Stimulated activated naive CD8-positive, alpha-beta T cell treated with anti-CD3 and anti-CD28 coated beads, Interleukin-15, Interleukin-2, amounts not matched to agents 100 ng/mL and 50 ng/mL, for 24 hours (primary cell): ENCODE measurements around the gene HDAC5.
"Not testable (repeated sequence)": the region's sequence is repeated elsewhere in the genome, so short reads cannot be mapped to it uniquely, and the experiment has no call there.

ENCODE experiments used
- H3K27ac Mint-ChIP-seq: one replicate; pipeline ENCODE4 v1.8.0; 2021; ENCODE audit warnings: mild to moderate bottlenecking, mixed read lengths
- H3K27me3 Mint-ChIP-seq: one replicate; pipeline ENCODE4 v1.8.0; 2021; ENCODE audit warnings: mixed read lengths
- H3K36me3 Mint-ChIP-seq: one replicate; pipeline ENCODE4 v1.8.0; 2021; ENCODE audit warnings: low read depth, mixed read lengths
- H3K4me1 Mint-ChIP-seq: one replicate; pipeline ENCODE4 v1.8.0; 2021; ENCODE audit warnings: low read depth, mixed read lengths
- H3K4me3 Mint-ChIP-seq: one replicate; pipeline ENCODE4 v1.8.0; 2021; ENCODE audit warnings: mild to moderate bottlenecking, mixed read lengths
- H3K9me3 Mint-ChIP-seq: one replicate; pipeline ENCODE4 v1.8.0; 2021; ENCODE audit warnings: mixed read lengths

HDAC5 gene

DNA sequence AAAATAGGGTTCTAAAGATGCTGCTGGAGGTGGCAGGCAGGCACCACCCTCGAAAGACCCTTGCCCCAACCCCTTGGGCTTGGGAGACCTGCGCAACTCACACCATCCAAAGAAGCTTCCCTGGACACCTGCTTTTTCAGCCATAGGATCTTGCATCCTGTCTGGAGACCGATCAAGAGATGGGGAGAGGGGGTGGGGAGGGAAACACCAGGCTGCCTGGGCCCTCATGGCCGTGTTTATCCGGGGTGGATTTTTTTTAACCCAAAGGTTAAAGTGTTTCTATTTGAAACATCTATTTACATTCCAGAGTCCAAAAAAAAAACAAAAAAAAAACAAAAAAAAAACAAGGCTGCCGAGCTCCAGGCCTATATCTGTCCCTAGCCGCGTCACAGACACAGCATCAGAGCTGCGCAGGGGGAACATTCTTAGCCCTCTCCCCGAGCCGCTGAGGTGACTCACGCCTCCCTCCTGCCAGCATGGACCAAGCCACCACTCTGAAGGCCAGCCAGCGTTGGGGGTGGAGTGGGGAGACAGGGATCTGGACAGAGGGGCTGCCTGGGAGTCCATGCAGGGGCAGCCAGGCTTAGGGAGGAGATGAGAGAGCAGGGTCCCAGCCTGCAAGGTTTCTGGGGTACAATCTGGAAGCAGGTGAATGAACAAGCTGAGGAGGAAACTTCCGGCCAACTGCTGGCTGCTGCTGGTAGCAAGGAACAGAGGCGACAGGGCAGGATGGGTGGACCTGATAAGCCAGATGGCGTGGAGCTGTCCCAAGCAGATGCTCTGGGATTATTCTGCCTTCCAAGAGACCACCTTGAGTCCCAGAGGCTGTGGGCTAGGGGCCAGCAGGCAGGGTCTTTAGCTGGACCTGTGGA, 14.8 kb downstream of the HDAC5 start:
- H3K9me3 Mint-ChIP-seq, result no peaks in the 10 kb centered on the region
- H3K27ac Mint-ChIP-seq, result no peak overlapping the region
- H3K4me3 Mint-ChIP-seq, result no peak overlapping the region
- peaks cover 20% of the 10 kb centered on the region for H3K4me1 Mint-ChIP-seq
- H3K27me3 Mint-ChIP-seq, result no peaks in the 10 kb centered on the region
- H3K36me3 Mint-ChIP-seq, result no peaks in the 10 kb centered on the region

DNA sequence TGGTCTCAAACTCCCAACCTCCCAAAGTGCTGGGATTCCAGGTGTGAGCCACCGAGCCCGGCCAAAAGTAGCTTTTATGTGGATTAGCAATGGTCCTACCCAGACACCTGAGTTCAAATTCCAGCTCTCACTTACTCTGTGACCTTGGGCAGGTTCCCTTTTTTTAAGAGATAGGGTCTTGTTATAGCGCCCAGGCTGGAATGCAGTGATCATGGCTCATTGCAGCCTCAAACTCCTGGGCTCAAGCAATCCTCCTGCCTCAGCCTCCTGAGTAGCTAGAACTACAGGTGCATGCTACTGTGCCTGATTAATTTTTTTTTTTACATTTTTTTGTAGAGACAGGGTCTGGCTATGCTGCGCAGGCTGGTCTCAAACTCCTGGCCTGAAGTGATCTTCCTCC, 16.6 kb downstream of the HDAC5 start:
- H3K4me1 Mint-ChIP-seq, result peaks cover 9% of the 10 kb centered on the region
- H3K27me3 Mint-ChIP-seq, result no peaks in the 10 kb centered on the region
- H3K9me3 Mint-ChIP-seq, result no peaks in the 10 kb centered on the region
- H3K4me3 Mint-ChIP-seq, result no peak overlapping the region
- H3K36me3 Mint-ChIP-seq, result no peaks in the 10 kb centered on the region
- H3K27ac Mint-ChIP-seq, result no peak overlapping the region

DNA sequence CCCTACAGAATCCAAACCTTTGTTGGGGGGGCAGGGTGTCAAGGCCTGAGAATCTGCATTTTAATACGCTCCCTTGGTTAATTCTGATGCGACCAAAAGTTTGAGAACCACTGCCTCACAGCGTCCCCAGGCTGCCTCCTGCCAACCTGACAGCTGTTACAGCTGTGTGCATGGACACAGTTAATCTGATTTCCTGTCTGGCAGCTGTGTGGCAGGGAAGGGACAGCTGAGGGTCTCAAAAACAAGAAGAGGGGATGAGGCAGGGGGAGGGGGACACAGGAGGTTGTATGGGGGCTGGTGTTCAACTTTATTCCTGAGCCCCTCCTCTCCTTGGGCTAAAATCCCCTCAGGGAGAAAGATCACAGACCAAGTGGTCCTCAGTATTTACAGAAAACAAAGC, 17.5 kb downstream of the HDAC5 start:
- Mint-ChIP-seq H3K9me3 (no peaks in the 10 kb centered on the region), H3K36me3 (no peaks in the 10 kb centered on the region), H3K4me1 (peaks cover 2% of the 10 kb centered on the region), H3K27me3 (no peaks in the 10 kb centered on the region), H3K4me3 (no peak overlapping the region), H3K27ac (no peak overlapping the region)

DNA sequence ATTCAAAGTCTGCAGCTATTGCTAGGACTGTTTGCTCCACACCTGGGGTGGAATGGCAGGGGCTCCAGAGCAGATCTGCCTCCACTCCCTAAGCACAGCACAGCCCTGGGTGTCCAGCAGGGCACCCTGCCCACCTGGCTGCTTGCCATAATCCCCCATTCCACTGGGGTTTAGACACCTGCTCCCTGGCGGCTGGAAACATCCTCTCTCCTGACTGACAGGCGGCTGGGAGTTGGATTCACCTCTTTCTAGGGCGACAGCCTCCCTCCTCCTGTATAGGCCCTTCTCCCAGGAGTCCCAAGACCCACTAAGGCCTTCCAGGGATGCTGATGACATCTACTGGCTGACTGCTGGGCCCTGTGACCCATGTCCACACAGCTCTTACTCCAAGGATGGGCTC, 18.0 kb downstream of the HDAC5 start:
- Mint-ChIP-seq H3K9me3 (no peaks in the 10 kb centered on the region), H3K36me3 (no peaks in the 10 kb centered on the region), H3K27me3 (no peaks in the 10 kb centered on the region), H3K27ac (no peak overlapping the region), H3K4me3 (no peak overlapping the region), H3K4me1 (no peaks in the 10 kb centered on the region)

DNA sequence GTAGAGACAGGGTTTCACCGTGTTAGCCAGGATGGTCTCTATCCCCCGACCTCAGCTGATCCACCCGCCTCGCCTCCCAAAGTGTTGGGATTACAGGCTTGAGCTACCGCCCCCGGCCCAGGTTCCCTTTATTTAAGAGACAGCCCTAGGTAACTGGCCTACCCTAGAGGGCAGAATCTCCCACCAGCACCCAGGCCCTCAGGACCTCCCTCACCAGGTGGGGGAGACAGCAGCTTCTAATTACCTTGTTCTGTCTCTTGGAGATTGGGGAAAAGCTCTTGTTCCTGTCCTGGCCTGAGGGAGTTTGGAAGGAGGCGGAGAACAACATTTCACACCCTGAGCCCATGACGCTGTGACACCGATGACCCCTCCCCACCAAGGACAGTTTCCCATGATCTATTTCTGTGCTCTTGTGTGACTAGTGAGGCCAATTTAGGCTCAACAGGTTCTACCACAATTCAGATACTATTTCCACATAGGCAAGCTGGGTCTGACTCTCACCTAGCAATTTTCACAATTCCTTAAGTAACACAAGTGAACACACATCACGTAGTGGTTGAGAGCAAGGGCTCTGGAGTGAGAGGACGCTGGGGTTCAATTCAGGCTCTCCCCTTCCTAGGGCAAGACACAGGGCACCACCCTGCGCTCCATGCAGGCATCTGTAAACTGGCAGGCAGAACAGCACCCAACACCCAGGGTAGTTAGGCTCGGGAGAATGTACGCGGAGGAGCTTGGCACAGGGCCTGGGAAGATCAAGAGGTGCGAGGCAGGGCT, 20.4 kb downstream of the HDAC5 start:
- H3K36me3 Mint-ChIP-seq, result no peaks in the 10 kb centered on the region
- no peak overlapping the region for H3K4me3 Mint-ChIP-seq
- H3K27me3 Mint-ChIP-seq, result no peaks in the 10 kb centered on the region
- H3K4me1 Mint-ChIP-seq, result no peaks in the 10 kb centered on the region
- no peaks in the 10 kb centered on the region for H3K9me3 Mint-ChIP-seq
- H3K27ac Mint-ChIP-seq, result no peak overlapping the region

DNA sequence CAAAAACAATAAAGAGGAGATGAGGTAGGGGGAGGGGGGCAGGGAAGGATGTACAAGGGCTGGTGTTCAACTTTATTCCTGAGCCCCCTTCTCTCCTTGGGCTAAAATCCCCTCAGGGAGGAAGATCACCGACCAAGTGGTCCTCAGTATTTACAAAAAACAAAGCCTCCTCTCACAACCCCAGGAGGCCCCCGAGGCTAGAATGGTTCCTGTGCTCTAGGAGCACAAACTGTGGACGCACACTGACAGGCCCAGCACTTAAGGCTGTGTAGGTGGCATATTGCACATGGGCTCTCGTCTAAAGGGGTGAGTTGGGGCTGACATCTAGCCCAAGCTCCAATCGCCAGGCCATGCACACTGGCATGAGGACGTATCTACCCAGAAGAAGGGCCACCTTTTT, 21.6 kb downstream of the HDAC5 start:
- H3K9me3 Mint-ChIP-seq, H3K27me3 Mint-ChIP-seq, H3K27ac Mint-ChIP-seq, H3K36me3 Mint-ChIP-seq, H3K4me1 Mint-ChIP-seq, H3K4me3 Mint-ChIP-seq: not testable (repeated sequence)

DNA sequence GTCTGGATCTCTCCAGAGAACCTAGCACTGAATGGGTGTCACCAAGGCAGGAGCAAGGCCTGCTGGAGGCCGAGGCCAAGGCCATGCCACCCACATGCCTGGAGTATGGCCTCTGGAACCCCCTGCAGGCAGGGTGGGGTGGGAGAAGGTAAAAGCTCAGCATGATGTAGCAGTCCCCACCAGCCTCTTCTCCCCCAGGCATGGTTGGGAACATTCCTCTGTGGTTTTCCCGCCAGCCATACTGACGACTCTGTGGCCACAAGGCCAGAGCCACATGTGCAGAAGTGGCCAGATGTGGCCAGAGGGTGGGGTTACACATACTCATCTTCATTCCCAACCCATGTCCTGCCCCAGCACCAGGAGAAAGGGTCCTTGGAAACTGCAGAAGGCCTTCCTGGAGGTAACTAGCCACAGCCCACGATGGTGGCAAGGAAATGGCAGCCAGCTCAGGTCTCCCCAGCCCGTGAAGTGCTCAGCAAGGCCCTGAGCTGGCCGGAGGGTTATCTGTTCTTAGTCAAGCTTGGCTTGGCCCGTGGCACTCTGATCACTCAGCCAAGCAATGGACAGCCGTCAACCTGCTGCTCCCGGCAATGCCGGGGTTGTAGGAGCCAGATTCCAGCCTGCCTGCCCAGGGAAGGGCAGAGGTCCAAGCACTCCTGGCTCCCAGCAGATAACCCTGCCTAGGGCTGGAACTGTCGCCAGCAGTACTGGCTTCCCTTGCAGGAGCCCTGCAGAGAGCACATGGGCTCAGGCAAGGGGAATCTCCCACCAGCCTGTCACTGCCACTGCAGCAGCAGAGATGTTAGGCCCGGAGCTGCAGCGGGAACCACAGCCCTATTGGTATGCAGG, 26.1 kb downstream of the HDAC5 start:
- Mint-ChIP-seq H3K4me3 (no peak overlapping the region), H3K27ac (no peak overlapping the region), H3K36me3 (no peaks in the 10 kb centered on the region), H3K27me3 (no peaks in the 10 kb centered on the region), H3K4me1 (peaks cover 8% of the 10 kb centered on the region), H3K9me3 (no peaks in the 10 kb centered on the region)

DNA sequence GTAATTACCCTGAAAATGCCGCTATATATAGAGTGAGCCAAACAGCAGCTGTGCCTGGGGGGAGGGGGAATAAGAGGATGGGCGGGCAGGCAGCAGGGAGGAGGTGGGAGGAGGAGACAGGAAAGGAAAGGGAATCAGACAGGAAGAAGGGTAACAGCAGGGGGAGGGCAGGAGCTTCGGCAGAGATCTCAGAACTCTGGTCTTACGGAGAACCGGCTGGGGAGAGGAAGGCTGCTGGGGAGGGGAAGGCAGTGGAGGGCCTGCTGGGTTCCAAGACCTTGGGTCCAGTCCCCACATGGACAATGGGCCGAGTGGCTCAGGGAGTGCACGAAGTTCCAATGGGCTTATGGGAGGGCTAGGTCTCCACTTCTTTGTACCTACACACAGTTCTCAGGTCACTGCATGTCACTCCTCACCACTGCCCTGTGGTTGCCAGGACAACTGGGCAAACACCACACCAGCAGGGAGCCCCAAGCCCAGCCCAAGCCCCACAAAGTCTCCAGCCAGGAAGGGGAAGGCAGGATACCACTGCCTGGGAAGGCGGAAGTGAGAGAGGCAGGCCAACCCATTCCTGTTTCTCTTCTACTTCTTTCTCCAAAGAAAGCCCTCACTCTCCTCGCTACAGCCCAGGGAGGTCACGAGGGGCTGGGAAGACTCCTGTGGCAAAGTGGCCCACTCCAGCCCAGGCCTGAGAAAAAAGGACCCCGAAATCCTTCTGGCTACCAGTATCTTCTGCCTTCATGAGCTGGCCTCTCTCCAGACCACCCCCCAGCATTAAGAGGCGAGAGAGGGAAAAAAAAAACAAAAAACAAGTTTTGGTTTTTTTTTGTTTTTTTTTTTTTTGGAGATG, 27.6 kb downstream of the HDAC5 start:
- H3K4me3 Mint-ChIP-seq, result no peak overlapping the region
- no peak overlapping the region for H3K27ac Mint-ChIP-seq
- H3K9me3 Mint-ChIP-seq, result no peaks in the 10 kb centered on the region
- no peaks in the 10 kb centered on the region for H3K36me3 Mint-ChIP-seq
- H3K4me1 Mint-ChIP-seq, result peaks cover 8% of the 10 kb centered on the region
- H3K27me3 Mint-ChIP-seq, result no peaks in the 10 kb centered on the region

DNA sequence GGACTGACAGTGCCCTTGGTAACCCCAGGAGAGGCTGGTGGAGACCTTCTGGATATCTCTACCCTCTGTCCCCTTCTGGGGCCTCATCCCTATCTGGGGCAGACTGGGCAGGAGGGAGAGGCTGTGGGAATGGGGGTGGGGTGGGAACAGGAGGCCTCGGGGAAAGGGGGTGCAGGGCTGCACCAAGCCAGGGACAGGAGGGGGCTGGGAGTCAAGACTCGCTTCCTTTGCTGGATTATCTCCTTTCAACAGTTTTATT, 28.1 kb downstream of the HDAC5 start:
- no peak overlapping the region for H3K4me3 Mint-ChIP-seq
- H3K27ac Mint-ChIP-seq, result no peak overlapping the region
- H3K9me3 Mint-ChIP-seq, result no peaks in the 10 kb centered on the region
- no peaks in the 10 kb centered on the region for H3K27me3 Mint-ChIP-seq
- no peaks in the 10 kb centered on the region for H3K36me3 Mint-ChIP-seq
- peaks cover 8% of the 10 kb centered on the region for H3K4me1 Mint-ChIP-seq

DNA sequence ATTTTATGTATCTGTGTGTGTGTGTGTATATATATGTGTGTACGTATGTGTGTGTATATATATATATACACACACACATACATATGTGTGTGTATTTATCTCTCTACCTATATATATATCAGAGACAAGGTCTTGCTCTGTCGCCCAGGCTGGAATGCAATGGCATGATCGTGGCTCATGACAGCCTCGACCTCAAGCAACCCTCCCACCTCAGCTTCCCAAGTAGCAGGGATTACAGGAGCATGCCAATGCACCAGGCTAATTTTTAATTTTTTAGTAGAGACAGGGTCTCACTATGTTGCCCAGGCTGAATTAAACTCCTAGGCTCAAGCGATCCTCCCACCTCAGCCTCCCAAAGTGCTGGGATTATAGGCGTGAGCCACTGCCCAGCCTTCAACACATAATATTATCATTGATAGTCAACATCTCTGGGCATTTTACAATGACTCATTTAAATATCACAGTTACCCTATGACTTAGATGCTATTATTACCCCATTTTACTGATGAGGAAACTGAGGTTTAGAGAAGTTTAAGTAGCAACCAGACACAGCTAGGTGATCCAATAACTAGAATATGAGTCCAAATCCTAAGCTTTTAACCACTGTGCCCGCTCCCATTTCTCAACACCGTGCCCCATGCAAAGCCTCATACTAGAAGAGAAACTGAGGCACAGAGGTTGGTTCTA, 28.6 kb downstream of the HDAC5 start:
- Mint-ChIP-seq H3K27ac (no peak overlapping the region), H3K27me3 (no peaks in the 10 kb centered on the region), H3K9me3 (no peaks in the 10 kb centered on the region), H3K36me3 (no peaks in the 10 kb centered on the region), H3K4me3 (no peak overlapping the region), H3K4me1 (peaks cover 8% of the 10 kb centered on the region)

DNA sequence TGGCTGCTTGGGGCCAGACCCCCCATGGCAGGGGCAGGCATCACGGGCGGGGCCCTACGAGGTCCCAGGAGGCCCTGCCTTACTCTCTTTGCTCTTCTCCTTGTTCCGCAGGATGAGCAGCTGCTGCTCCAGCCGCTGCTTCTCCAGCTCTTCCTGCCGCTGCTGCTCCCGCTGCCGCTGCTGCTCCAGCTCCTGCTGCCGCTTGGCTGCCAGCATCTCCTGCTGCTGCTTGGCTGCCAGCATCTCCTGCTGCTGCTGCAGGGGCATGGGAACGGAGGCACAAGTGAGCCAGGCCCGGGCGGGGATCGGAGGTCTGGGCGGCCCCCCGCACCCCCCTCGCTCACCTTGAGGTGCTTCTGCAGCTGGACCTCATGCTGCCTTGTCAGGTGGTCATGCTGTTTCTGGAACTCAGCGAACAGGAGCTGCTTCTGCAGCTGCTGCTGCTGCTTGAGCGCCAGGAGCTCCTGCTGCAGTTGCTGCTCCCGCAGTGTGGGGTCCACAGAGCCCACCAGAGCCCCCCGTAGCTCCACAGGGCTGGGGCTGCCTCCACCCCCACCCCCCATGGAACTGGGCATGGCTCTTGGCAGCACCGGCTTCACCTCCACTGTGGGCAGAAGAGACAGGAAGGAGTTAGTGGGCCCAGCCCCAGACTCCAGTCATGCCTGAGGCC, 30.1 kb downstream of the HDAC5 start:
- Mint-ChIP-seq H3K27me3 (no peaks in the 10 kb centered on the region), H3K9me3 (no peaks in the 10 kb centered on the region), H3K36me3 (peaks cover 4% of the 10 kb centered on the region), H3K4me1 (peaks cover 8% of the 10 kb centered on the region), H3K4me3 (no peak overlapping the region), H3K27ac (no peak overlapping the region)

DNA sequence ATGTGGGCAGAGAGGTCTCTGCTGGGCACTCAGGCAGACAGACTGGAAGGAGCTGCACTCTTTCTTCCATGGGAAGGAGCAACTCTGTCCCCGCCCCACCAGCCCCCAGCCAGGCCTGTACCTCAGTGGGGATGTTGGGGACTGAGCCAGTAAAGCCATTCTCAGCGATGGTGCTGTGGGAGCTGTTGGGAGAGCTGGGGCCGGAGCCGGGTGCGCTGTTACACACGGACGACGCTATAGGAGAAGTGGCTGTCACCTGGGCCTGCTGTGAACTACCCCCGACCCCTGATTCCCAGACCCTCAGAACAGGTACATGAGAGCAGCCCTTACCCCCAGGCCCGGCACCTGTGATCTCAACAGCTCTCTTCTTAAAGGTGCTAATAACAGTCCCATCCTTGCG, 31.4 kb downstream of the HDAC5 start:
- Mint-ChIP-seq H3K27ac (no peak overlapping the region), H3K4me3 (no peak overlapping the region), H3K36me3 (peaks cover 4% of the 10 kb centered on the region), H3K4me1 (peaks cover 14% of the 10 kb centered on the region), H3K27me3 (no peaks in the 10 kb centered on the region), H3K9me3 (no peaks in the 10 kb centered on the region)

DNA sequence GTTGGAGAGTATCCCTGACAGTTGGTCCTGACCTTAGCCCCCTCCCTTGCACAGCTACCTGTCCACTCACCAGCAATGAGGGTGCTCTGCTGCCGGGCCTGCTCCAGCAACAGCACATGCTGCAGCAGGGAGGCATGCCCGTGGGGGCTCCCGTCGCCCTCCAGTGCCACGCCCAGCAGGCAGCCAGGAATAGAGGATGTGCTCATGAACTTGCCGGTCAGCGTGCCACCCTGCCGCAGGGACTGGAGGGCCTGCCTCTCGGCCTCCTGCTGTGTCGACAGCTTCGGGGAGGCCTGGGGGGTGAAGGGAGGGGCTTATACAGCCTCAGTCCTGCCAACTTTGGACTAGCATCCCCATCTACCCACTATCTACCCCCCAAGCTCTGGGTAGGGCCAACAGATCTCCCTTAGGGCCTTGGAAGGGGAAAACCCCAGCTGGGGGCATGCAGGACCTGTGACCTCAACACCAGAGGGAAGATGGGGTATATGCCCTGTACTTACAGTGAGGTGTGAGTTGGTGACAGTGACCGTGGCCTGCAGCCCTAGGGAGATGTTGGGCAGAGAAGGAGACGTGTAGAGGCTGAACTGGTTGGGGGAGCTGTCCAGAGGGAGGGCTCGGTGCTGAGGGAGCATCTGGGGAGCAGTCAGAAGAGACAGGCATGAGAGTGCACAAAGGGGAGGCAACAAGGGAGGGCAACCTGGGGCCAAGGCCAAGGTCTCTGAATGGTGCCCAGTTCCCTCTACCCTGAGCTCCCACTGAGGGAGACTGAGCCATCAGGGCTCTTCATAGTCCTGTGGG, 32.0 kb downstream of the HDAC5 start:
- no peak overlapping the region for H3K4me3 Mint-ChIP-seq
- H3K36me3 Mint-ChIP-seq, result peaks cover 4% of the 10 kb centered on the region
- no peak overlapping the region for H3K27ac Mint-ChIP-seq
- peaks cover 20% of the 10 kb centered on the region for H3K4me1 Mint-ChIP-seq
- no peaks in the 10 kb centered on the region for H3K27me3 Mint-ChIP-seq
- H3K9me3 Mint-ChIP-seq, result no peaks in the 10 kb centered on the region
